ENCODE measurements around the gene RDH14.

DNA sequence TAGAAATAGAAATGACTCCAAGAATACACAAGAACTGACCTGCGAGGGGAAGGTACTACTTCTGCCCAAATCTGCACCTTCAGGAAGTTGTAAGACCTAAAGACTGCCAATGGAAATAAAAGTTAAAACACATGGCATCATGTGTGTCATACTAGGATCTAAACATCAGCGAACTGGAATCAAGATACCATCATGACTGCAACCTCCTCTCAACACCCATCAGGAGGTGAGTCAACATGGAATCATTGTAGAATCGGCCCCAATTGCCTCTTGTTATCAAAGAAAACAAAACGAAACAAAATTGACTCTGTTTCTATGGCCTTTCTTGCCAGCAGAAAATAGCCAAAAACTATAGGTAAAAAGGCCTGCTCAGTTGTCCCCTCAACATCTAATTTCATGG is 15.1 kb downstream of the RDH14 start:
- TF ChIP-seq, protein P1, sequence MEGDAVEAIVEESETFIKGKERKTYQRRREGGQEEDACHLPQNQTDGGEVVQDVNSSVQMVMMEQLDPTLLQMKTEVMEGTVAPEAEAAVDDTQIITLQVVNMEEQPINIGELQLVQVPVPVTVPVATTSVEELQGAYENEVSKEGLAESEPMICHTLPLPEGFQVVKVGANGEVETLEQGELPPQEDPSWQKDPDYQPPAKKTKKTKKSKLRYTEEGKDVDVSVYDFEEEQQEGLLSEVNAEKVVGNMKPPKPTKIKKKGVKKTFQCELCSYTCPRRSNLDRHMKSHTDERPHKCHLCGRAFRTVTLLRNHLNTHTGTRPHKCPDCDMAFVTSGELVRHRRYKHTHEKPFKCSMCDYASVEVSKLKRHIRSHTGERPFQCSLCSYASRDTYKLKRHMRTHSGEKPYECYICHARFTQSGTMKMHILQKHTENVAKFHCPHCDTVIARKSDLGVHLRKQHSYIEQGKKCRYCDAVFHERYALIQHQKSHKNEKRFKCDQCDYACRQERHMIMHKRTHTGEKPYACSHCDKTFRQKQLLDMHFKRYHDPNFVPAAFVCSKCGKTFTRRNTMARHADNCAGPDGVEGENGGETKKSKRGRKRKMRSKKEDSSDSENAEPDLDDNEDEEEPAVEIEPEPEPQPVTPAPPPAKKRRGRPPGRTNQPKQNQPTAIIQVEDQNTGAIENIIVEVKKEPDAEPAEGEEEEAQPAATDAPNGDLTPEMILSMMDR (IDR thresholded peaks at IDR 0.05): no peak
- TF ChIP-seq POLR2AphosphoS5 (IDR thresholded peaks at IDR 0.05; ENCODE audit: low read depth, low read length): no peak
- TF ChIP-seq SIN3A (IDR thresholded peaks at IDR 0.05; ENCODE audit: borderline replicate concordance, insufficient read depth, low read depth, low read length): no peak
- TF ChIP-seq, protein P2, sequence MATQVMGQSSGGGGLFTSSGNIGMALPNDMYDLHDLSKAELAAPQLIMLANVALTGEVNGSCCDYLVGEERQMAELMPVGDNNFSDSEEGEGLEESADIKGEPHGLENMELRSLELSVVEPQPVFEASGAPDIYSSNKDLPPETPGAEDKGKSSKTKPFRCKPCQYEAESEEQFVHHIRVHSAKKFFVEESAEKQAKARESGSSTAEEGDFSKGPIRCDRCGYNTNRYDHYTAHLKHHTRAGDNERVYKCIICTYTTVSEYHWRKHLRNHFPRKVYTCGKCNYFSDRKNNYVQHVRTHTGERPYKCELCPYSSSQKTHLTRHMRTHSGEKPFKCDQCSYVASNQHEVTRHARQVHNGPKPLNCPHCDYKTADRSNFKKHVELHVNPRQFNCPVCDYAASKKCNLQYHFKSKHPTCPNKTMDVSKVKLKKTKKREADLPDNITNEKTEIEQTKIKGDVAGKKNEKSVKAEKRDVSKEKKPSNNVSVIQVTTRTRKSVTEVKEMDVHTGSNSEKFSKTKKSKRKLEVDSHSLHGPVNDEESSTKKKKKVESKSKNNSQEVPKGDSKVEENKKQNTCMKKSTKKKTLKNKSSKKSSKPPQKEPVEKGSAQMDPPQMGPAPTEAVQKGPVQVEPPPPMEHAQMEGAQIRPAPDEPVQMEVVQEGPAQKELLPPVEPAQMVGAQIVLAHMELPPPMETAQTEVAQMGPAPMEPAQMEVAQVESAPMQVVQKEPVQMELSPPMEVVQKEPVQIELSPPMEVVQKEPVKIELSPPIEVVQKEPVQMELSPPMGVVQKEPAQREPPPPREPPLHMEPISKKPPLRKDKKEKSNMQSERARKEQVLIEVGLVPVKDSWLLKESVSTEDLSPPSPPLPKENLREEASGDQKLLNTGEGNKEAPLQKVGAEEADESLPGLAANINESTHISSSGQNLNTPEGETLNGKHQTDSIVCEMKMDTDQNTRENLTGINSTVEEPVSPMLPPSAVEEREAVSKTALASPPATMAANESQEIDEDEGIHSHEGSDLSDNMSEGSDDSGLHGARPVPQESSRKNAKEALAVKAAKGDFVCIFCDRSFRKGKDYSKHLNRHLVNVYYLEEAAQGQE (IDR thresholded peaks at IDR 0.05; ENCODE audit: insufficient read depth in 1 of 2, low read depth in 2 of 2, low read length in 1 of 2): no peak
- TF ChIP-seq TCF7L2 (IDR thresholded peaks at IDR 0.05; ENCODE audit: low read depth, low read length): no peak
